GM18498 (cell line): ENCODE data around the gene ARPC5L.
A peak's percentile ranks its signal among the peaks of the same experiment; 100 is the strongest.
"Not testable (repeated sequence)": the region's sequence is repeated elsewhere in the genome, so short reads cannot be mapped to it uniquely, and the experiment has no call there.

ENCODE experiments used
- ATAC-seq: cut with Tn5 transposase; IDR thresholded peaks from one replicate; pipeline ENCODE4 v1.9.1; 2021; ENCODE audit warnings: mild to moderate bottlenecking, moderate library complexity; ENCODE audit not compliant: unreplicated experiment

The ARPC5L gene

DNA sequence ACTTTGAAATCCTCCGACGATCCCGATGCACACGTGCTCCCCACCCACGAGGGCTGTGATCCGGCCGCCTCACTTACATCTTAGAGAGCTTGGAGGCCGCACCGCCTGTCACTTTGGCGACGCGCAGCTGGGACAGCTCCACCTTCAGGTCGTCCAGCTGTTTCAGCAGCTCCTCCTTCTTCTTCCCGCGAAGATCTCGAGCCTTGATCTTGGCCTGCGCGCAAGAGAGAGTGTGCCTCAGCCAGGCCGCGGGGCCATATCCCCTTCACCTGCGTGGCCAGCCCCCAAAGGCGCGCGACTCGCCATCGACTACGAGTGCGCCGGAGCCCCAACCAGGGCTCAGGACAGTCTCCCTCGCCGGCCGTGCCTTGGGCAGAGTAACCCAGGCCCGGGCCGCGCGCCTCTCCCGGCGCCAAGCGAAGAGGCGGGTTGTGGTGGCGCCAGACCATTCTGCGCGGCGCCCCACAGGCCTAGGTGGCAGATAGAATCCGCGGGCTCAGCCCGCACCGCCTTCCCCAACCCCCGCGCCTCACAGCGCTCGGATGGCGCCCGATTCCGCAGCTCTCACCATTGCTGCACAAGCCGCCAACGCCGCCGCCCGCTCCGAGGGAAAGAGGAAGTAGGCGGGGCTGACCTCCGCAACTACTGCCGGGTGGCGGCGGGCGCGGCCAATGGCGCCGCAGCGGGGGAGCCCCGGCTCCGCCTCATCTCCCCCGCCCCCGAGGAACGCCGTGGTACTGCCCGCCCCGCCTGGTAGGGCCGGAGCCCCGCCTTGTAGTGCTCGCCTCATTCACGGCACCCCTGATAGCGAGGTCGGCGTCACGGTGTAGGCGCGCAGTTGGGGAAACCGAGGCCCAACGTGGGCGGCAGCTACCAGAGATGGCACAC is at the start of gene ARPC5L, which contains the start of gene RPL35:
ARPC5L (plus strand) TSS at position 789 of the 888 bp plus-strand sequence. CDS start 7,161 bp downstream, outside the sequence.
RPL35 (minus strand) TSS at position 616 of the 888 bp plus-strand sequence; CDS start at position 571, 45 bp downstream.
- ATAC-seq, result peak; percentile 92

- no peak for ATAC-seq
These were observed 49.5 kb upstream of the ARPC5L start for GRCh38 chr9:124812441-124812876.

DNA sequence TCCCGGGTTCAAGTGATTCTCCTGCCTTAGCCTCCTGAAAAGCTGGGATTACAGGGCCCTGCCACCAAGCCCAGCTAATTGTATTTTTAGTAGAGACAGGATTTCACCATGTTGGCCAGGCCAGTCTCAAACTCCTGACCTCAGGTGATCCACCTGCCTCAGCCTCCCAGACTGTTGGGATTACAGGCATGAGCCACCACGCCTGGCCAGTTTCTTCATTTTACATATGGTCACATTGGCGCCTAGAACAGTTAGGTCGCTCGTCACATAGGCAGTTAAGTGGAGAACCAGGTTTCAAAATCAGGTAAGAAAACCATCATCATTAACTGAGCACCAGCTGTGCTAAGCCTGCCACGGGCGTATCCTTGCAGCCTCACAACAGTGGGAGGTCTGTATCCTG is 48.9 kb upstream of the ARPC5L start:
- ATAC-seq, result no peak

DNA sequence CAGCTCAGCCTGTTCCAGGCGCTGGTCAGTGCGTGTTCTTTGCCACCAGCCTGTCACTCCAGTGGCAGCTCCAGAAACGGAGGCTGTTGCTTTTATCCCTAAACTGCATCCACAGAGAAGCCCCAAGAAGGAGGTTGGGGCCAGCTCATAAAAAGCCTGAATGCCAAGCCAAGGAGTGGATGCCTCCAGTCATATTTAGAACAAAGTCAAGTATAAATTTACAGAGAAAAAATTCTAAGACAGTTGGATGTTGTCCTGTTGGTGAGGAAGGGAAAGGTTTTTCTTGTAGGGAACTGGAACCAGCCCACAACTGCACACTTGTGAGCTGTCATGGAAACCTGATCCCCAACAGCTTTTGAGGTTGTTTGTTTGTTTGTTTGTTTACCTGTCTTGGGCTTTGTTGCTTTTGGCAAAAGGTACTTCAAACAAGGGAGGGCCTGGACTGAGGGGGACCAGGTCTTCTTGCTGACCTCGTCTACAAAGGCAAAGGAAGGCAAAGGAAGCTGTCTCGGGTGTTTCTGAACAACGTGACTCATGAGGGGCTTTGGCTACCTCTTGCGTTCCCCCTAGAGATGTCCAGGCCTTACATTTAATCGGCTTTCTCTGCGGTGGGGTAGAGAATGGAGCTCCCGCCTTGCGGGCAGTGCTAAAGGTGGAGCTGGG is 48.3 kb upstream of the ARPC5L start:
- ATAC-seq, result no peak

DNA sequence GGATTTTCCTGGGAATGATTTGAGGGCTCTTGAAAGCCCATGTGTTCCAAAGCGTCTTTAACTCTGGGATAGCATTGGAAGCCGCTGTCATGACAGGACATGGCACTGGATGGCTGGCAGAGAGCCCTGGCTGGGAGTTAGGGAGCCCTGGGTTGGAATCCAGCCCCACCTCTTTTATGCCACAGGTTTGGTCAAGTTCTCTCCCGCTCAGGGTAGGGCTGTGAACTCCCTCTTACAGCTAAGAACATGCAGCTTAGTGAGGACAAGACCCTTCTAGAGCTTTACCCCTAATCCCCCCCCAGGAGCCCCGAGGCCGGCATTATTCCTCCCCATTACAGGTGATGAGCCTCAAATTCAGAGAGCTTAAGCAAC is 47.8 kb upstream of the ARPC5L start:
- ATAC-seq, result no peak

GRCh38 chr9:124815601-124816000 is 46.3 kb upstream of the ARPC5L start:
- no peak for ATAC-seq

GRCh38 chr9:124818431-124819281 is 43.3 kb upstream of the ARPC5L start:
- ATAC-seq, result no peak

- ATAC-seq, result no peak
These were observed 41.0 kb upstream of the ARPC5L start for GRCh38 chr9:124820698-124821623.

DNA sequence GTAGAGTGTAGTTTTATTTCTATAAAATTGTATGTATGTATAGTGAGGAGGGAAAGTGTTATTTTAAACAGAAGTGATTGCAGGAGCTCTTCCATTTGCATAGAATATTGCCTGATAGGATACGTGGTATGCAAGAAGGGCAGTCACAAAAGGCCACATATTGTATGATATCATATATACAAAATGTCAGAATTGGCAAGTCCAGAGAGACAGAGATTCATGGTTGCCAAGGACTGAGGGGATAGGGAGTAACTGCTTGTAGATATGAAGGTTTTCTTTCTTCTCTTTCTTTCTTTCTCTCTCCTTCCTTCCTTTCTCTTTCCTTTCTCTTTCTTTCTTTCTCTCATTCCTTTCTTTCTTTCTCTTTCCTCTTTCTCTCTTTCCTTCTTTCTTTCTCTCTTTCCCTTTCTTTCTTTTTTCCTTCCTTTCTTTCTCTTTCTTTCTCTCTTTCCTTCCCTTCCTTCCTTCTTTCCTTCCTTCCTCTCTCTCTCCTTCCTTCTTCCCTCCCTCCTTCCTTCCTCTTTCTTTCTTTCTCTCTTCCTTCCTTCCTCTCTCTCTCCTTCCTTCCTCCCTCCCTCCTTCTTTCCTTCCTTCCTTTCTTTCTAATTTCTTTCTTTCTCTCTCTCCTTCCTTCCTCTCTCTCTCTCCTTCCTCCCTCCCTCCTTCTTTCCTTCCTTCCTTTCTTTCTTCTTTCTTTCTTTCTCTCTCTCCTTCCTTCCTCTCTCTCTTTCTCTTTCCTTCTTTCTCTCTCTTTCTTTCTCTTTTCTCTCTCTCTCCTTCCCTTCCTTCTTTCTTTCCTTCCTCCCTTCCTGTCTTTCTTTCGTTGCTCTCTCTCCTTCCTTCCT is 33.2 kb upstream of the ARPC5L start:
- ATAC-seq, result no peak

GRCh38 chr9:124829334-124829669 is 32.6 kb upstream of the ARPC5L start:
- no peak for ATAC-seq

DNA sequence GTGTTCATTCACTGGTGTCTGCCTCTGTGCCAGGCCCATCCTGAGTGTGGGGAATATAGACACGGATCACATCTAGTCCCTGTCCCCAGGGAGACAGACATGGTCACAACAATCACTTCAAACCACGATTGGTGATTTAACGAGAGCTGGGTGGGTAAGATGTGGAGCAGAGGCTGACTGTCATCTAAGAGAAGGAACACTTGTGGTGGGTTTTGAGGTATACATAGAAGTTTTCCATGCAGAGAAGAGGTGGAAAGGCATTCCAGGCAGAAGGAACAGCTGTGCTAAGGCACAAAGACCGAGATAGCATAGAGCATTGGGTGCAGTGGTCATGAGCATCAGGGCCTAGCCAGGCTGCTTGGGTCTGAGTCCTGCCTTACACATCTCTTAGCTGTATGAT is 31.3 kb upstream of the ARPC5L start:
- ATAC-seq, result no peak

- ATAC-seq, result no peak
These were observed 30.1 kb upstream of the ARPC5L start for GRCh38 chr9:124831642-124832364.

- no peak for ATAC-seq
These were observed 27.3 kb upstream of the ARPC5L start for GRCh38 chr9:124834591-124834990.

- ATAC-seq, result no peak
These were observed 26.8 kb upstream of the ARPC5L start for GRCh38 chr9:124835026-124835557.

DNA sequence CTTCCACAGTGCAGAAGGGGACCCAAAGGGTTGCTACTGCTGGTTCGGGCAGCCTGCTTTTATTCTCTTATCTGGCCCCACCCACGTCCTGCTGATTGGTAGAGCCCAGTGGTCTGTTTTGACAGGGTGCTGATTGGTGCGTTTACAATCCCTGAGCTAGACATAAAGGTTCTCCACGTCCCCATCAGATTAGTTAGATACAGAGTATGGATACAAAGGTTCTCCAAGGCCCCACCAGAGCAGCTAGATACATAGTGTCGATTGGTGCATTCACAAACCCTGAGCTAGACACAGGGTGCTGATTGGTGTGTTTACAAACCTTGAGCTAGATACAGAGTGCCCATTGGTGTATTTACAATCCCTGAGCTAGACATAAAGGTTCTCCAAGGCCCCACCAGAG is 23.8 kb upstream of the ARPC5L start:
- ATAC-seq, result not testable (repeated sequence)

DNA sequence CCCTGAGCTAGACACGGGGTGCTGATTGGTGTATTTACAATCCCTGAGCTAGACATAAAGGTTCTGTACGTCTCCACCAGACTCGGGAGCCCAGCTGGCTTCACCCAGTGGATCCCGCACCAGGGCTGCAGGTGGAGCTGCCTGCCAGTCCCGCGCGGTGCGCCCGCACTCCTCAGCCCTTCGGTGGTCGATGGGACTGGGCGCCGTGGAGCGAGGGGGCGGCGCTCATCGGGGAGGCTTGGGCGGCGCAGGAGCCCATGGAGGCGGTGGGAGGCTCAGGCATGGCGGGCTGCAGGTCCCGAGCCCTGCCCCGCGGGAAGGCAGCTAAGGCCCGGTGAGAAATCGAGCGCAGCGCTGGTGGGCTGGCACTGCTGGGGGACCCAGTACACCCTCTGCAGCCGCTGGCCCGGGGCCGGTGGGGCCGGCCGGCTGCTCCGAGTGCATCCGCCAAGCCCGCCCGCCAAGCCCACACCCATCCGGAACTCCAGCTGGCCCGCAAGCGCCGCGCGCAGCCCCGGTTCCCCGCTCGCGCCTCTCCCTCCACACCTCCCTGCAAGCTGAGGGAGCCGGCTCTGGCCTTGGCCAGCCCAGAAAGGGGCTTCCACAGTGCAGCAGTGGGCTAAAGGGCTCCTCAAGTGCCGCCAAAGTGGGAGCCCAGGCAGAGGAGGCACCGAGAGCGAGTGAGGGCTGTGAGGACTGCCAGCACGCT is 23.2 kb upstream of the ARPC5L start:
- ATAC-seq, result not testable (repeated sequence)

DNA sequence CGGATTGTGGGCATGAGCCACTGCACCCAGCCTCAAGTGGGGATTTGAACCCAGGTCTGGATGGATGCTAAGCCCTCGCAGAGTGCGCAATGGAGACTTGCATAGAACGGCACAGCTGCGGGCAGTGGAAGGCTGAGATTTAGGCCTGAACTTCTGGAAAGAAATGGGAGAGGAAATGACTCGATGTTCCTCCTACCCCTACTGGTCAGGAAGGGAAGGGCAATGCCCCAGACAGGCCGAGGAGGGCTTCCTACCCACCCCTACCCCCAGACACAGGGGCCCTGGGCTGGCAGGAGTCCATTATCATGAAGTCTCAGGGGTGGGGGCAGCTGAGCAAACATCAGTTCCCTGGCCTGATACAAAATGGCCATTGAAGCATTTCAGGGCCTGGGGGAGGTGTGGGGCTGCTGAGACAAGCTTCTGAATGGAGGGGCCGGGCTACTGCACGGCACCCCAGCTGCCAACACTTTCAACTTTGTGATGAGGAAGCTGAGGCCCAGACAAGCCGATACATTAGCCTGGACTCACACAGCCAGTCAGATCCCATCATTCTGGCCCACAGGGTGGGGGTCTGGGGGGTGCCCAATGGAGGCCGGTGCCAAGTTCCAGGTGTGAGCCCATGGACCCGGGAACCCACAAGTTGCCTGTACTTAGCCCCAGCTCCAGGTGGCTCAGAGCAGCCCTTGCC is 22.2 kb upstream of the ARPC5L start:
- ATAC-seq, result no peak
